ENCODE measurements around the gene EXO1. TPM values are rescaled to one million over a fixed set of nuclear protein-coding genes. Genes with fewer than 3 reads are reported as not detected.

The EXO1 gene
- total and polyA plus RNA-seq, 9 of the 15 experiments (the other 6 are each of a cell fraction or from before 2014, with no cell fraction given): 36.0 to 125 (median 83.9) TPM

DNA sequence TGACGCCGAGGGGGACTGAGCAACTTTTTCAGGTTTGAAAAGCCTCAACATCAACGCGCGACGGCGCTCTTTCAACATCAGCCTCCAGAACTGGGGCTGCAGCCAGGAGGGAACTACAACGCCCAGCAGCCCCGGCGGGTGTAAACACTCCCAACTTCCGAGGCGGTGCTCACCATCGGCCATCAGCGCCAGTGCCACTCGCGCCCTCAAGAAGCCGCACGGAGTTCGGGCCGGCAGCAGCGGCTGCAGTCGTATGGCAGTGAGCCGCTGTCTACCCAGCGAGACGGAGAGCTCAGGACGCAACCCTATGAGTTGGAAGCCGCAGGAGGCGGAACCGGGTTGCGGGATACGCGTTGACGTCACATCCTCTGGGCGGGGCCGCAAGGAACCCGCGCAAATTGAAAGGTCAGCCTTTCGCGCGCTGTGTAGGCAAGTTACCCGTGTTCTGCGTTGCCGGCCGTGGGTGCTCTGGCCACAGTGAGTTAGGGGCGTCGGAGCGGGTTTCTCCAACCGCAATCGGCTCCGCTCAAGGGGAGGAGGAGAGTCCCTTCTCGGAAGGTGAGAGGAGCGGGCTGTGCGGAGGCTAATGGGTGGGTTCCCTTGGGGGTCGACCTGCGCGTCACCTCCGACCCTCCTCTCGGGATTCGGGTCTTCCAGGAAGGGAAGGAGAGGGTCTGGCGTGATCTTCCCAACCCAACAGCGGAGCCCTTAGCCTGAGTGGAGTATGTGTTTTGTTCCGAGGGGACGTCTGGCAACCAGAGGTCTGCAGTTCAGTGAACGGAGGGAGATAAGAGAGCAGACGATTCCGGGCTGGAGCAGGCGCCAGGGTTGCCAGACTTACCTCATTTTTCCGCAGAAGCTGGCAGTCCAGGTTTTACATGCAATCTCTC is at the start of gene EXO1 (continued):
- TF ChIP-seq RBBP5 (IDR thresholded peaks at IDR 0.05; ENCODE audit: borderline replicate concordance, insufficient read depth, low read length, poor library complexity, severe bottlenecking): peak; percentile 95
- 0 out of 2 replicates have a peak, but pooled peaks have one; percentile 74 for TF ChIP-seq TARDBP (IDR thresholded peaks at IDR 0.05)
- TF ChIP-seq, protein P1, sequence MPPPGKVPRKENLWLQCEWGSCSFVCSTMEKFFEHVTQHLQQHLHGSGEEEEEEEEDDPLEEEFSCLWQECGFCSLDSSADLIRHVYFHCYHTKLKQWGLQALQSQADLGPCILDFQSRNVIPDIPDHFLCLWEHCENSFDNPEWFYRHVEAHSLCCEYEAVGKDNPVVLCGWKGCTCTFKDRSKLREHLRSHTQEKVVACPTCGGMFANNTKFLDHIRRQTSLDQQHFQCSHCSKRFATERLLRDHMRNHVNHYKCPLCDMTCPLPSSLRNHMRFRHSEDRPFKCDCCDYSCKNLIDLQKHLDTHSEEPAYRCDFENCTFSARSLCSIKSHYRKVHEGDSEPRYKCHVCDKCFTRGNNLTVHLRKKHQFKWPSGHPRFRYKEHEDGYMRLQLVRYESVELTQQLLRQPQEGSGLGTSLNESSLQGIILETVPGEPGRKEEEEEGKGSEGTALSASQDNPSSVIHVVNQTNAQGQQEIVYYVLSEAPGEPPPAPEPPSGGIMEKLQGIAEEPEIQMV (tag; conservative IDR thresholded peaks at IDR 0.05; ENCODE audit: low read depth): no peak
- TF ChIP-seq, protein P2, sequence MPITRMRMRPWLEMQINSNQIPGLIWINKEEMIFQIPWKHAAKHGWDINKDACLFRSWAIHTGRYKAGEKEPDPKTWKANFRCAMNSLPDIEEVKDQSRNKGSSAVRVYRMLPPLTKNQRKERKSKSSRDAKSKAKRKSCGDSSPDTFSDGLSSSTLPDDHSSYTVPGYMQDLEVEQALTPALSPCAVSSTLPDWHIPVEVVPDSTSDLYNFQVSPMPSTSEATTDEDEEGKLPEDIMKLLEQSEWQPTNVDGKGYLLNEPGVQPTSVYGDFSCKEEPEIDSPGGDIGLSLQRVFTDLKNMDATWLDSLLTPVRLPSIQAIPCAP (CRISPR knock-in tag; IDR thresholded peaks at IDR 0.05; ENCODE audit: borderline replicate concordance): no peak
- no peak for TF ChIP-seq PTTG1 (tag; IDR thresholded peaks at IDR 0.05; ENCODE audit: low read depth)
- no peak for TF ChIP-seq ZNF699 (CRISPR knock-in tag; IDR thresholded peaks at IDR 0.05; ENCODE audit: insufficient replicate concordance)
- TF ChIP-seq BCL6 (CRISPR knock-in tag; IDR thresholded peaks at IDR 0.05): no peak
- no peak for TF ChIP-seq ZNF224 (CRISPR knock-in tag; IDR thresholded peaks at IDR 0.05)
- TF ChIP-seq KDM4B (IDR thresholded peaks at IDR 0.05; ENCODE audit: borderline replicate concordance in 2 of 2, low read depth in 1 of 2): peak in 1 of 2 experiments; percentile 67; a peak in 1 of 4 replicates
- TF ChIP-seq, protein P3, sequence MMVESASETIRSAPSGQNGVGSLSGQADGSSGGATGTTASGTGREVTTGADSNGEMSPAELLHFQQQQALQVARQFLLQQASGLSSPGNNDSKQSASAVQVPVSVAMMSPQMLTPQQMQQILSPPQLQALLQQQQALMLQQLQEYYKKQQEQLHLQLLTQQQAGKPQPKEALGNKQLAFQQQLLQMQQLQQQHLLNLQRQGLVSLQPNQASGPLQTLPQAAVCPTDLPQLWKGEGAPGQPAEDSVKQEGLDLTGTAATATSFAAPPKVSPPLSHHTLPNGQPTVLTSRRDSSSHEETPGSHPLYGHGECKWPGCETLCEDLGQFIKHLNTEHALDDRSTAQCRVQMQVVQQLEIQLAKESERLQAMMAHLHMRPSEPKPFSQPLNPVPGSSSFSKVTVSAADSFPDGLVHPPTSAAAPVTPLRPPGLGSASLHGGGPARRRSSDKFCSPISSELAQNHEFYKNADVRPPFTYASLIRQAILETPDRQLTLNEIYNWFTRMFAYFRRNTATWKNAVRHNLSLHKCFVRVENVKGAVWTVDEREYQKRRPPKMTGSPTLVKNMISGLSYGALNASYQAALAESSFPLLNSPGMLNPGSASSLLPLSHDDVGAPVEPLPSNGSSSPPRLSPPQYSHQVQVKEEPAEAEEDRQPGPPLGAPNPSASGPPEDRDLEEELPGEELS (CRISPR knock-in tag; IDR thresholded peaks at IDR 0.05; ENCODE audit: borderline replicate concordance): no peak; the same call in 1 of the 2 replicates
- peak; percentile 18; the same call in 1 of the 2 replicates for TF ChIP-seq ARID1B (IDR thresholded peaks at IDR 0.05)
- TF ChIP-seq, protein P4, sequence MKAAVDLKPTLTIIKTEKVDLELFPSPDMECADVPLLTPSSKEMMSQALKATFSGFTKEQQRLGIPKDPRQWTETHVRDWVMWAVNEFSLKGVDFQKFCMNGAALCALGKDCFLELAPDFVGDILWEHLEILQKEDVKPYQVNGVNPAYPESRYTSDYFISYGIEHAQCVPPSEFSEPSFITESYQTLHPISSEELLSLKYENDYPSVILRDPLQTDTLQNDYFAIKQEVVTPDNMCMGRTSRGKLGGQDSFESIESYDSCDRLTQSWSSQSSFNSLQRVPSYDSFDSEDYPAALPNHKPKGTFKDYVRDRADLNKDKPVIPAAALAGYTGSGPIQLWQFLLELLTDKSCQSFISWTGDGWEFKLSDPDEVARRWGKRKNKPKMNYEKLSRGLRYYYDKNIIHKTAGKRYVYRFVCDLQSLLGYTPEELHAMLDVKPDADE (conservative IDR thresholded peaks at IDR 0.05; ENCODE audit: control insufficient read depth, low read depth, low read length): peak; percentile 96
- TF ChIP-seq ZNF583 (CRISPR knock-in tag; IDR thresholded peaks at IDR 0.05): peak; percentile 31; the same call in 1 of the 2 replicates
- no peak for TF ChIP-seq SRSF9 (IDR thresholded peaks at IDR 0.05; ENCODE audit: borderline replicate concordance, low read depth, low read length)
- TF ChIP-seq, protein P5, sequence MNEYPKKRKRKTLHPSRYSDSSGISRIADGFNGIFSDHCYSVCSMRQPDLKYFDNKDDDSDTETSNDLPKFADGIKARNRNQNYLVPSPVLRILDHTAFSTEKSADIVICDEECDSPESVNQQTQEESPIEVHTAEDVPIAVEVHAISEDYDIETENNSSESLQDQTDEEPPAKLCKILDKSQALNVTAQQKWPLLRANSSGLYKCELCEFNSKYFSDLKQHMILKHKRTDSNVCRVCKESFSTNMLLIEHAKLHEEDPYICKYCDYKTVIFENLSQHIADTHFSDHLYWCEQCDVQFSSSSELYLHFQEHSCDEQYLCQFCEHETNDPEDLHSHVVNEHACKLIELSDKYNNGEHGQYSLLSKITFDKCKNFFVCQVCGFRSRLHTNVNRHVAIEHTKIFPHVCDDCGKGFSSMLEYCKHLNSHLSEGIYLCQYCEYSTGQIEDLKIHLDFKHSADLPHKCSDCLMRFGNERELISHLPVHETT (CRISPR knock-in tag; conservative IDR thresholded peaks at IDR 0.05 in 1 of 2, IDR thresholded peaks at IDR 0.05 in 1 of 2): no peak
- peak; percentile 31; the same call in 1 of the 2 replicates for TF ChIP-seq SPI1 (IDR thresholded peaks at IDR 0.05; ENCODE audit: borderline replicate concordance, low read depth, low read length)
- TF ChIP-seq ELF1 (tag; IDR thresholded peaks at IDR 0.05): peak; percentile 75
- TF ChIP-seq BRD4 (IDR thresholded peaks at IDR 0.05): no peak
- TF ChIP-seq ZKSCAN1 (IDR thresholded peaks at IDR 0.05; ENCODE audit: low read depth, low read length): peak; percentile 27; the same call in 1 of the 2 replicates
